Motor neuron (in vitro differentiated cells): ENCODE results near the gene ADSL. TPM values are rescaled to one million over a fixed set of nuclear protein-coding genes. Genes with fewer than 3 reads are reported as not detected.
A peak's percentile ranks its signal among the peaks of the same experiment; 100 is the strongest.

Experiments used
- ATAC-seq, 8 experiments: fragments of 200-7000 bp; cut with Tn5 transposase; replicated peaks in 6 of 8; 2 replicates each; pipeline ENCODE4 v1.8.0; 2021; ENCODE audit warnings: mild to moderate bottlenecking in 8 of 8, moderate library complexity in 8 of 8
- H3K27ac ChIP-seq, 2 donors: fragments of 250-450 bp; sonication (Bioruptor Pico); 2 replicates each; pipeline ENCODE4 v1.9.0; 2021; ENCODE audit warnings: antibody characterized with exemption in 2 of 2, mild to moderate bottlenecking in 2 of 2, moderate library complexity in 1 of 2
- H3K4me1 ChIP-seq, 2 donors: fragments of 250-450 bp; sonication (Bioruptor Pico); replicated peaks in 1 of 2; 2 replicates each; pipeline ENCODE4 v1.6.1; 2021; ENCODE audit warnings: antibody characterized with exemption in 2 of 2, mild to moderate bottlenecking in 2 of 2, moderate library complexity in 1 of 2
- H3K4me3 ChIP-seq, 5 donors: fragments of 250-450 bp; sonication (Bioruptor Pico); 2 replicates each; pipeline ENCODE4 v1.9.0; 2021; ENCODE audit warnings: antibody characterized with exemption in 5 of 5, mild to moderate bottlenecking in 5 of 5, moderate library complexity in 4 of 5
- WGBS, 10 experiments: fragments of 450-650 bp; shearing (Covaris generic); methylation state at CpG; one replicate each; pipeline ENCODE4 v1.0.0; 2022; 5-methylcytosine and 5-hydroxymethylcytosine counted together
- in situ Hi-C, 9 experiments: fragments of 400-800 bp; cut with MboI; loops; one replicate each; pipeline ENCODE4 v1.15.0; 2021; ENCODE audit warnings: low sequenced_read_pairs in 9 of 9, low pct_unique_long_range_greater_than_20kb in 2 of 9; ENCODE audit not compliant: unreplicated experiment in 9 of 9
- total RNA-seq, 8 experiments: library from RNA; unstranded; fragments of 300-600 nt; gene quantifications; 2 replicates each; pipeline versions ENCODE4 v1.2.3 to v1.2.4, GENCODE V29; 2022

The ADSL gene
- total RNA-seq, 8 experiments from 2014 or later, result 49.8 to 98.7 (median 80.0) TPM

GRCh38 chr22:40421082-40421350 is 74.7 kb downstream of the ADSL start:
- Histone ChIP-seq H3K27ac (no peak overlapping the region), H3K4me3 (no peak overlapping the region), H3K4me1 (peaks cover 14 to 17% of the 10 kb centered on the region in 2 donors)
- 60 to 94% (median 83%) methylated on average over 1 to 3 of the region's 4 CpGs; no CpG with 5 or more reads in 7 of the 10 experiments for WGBS, 10 experiments
- in situ Hi-C loops, result no loop called here
- no peak for ATAC-seq

- ATAC-seq, result no peak
- in situ Hi-C loops, result no loop called here
- Histone ChIP-seq H3K27ac (no peak overlapping the region), H3K4me1 (peaks cover 24 to 27% of the 10 kb centered on the region in 2 donors), H3K4me3 (no peak overlapping the region)
- WGBS, 10 experiments, result 71 to 100% (median 86%) methylated on average over 1 of the region's 1 CpG; no CpG with 5 or more reads in 5 of the 10 experiments
These were observed 75.6 kb downstream of the ADSL start for GRCh38 chr22:40421941-40422340.

DNA sequence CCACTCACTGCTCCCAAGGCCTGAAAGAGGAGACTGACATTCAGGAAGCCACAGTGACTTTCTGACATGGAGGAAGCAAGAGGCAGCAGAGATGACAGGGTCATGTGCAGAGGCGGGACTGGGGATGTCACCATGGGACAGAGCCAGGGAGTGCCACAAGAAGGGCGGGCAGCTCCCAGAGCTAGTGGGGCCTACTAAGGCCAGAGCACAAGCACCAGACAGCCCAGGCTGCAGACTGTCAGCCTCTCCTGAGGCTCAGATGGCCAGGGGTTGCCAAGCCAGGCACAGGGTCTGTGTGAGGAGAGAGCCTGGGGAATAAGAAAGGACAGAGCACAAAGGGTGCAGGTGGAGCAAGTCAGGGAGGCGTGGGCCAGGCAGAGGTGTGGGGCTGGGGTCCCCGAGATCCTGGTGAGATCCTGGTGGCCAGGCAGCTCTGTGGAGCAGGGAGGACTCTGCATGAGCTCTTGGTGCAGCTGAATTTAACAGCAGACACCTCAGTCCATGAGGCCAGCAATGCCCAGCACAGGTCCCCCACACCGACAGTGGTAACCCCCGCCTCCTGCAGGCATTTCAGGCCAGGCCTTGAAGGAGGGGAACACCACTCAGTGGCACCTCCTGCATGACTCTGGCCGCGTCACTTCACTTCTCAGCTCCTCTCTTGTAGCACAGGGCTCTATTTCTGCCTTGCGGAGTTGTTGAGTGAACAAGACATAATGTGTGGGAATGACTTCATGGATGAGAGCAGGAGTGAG is 76.4 kb downstream of the ADSL start:
- peaks cover 31 to 34% of the 10 kb centered on the region in 2 donors for H3K4me1 ChIP-seq
- WGBS, 10 experiments, result 83 to 95% (median 93%) methylated on average over 1 to 6 of the region's 9 CpGs; no CpG with 5 or more reads in 6 of the 10 experiments
- ATAC-seq, result peak in 1 of 8 experiments; percentile 22
- H3K4me3 ChIP-seq, result no peak overlapping the region
- no peak overlapping the region for H3K27ac ChIP-seq
- in situ Hi-C loops, result no loop called here

- WGBS, 10 experiments, result 86 to 100% (median 93%) methylated on average over 1 to 3 of the region's 5 CpGs; no CpG with 5 or more reads in 6 of the 10 experiments
- Histone ChIP-seq H3K27ac (no peak overlapping the region), H3K4me1 (peaks cover 26 to 31% of the 10 kb centered on the region in 2 donors), H3K4me3 (no peak overlapping the region)
- peak in 2 of 8 experiments; percentile 66 to 72 for ATAC-seq
- in situ Hi-C loops, result no loop called here
These were observed 77.0 kb downstream of the ADSL start for GRCh38 chr22:40423310-40423688.

GRCh38 chr22:40423882-40424640 is 77.8 kb downstream of the ADSL start:
- Histone ChIP-seq H3K4me1 (peaks cover 22 to 23% of the 10 kb centered on the region in 2 donors), H3K4me3 (no peak overlapping the region), H3K27ac (no peak overlapping the region)
- no peak for ATAC-seq
- 67 to 100% (median 84%) methylated on average over 1 to 6 of the region's 17 CpGs; no CpG with 5 or more reads in 4 of the 10 experiments for WGBS, 10 experiments
- in situ Hi-C loops, result no loop called here

GRCh38 chr22:40425082-40425481 is 78.8 kb downstream of the ADSL start:
- 80 to 100% (median 100%) methylated on average over 1 to 5 of the region's 5 CpGs; no CpG with 5 or more reads in 3 of the 10 experiments for WGBS, 10 experiments
- Histone ChIP-seq H3K4me1 (peaks cover 20 to 23% of the 10 kb centered on the region in 2 donors), H3K4me3 (no peak overlapping the region), H3K27ac (no peak overlapping the region)
- in situ Hi-C loops, result loop anchor here in 3 of 9 experiments (25.0 kb wide), 1 partner anchor 212 kb away; the partner anchor contains the start of gene MRTFA (in 3 of the 3)
- no peak for ATAC-seq

GRCh38 chr22:40426594-40427333 is 80.5 kb downstream of the ADSL start:
- in situ Hi-C loops, result loop anchor here in 3 of 9 experiments (25.0 kb wide), 1 partner anchor 211 kb away; the partner anchor contains the start of gene MRTFA (in 3 of the 3)
- peak in 5 of 8 experiments; percentile 93 to 96 (median 95) for ATAC-seq
- Histone ChIP-seq H3K27ac (peak overlapping the region; percentile 80 to 83), H3K4me3 (no peak overlapping the region), H3K4me1 (peaks cover 20 to 23% of the 10 kb centered on the region in 2 donors)
- 0 to 92% (median 44%) methylated on average over 1 to 6 of the region's 9 CpGs; no CpG with 5 or more reads in 3 of the 10 experiments for WGBS, 10 experiments

DNA sequence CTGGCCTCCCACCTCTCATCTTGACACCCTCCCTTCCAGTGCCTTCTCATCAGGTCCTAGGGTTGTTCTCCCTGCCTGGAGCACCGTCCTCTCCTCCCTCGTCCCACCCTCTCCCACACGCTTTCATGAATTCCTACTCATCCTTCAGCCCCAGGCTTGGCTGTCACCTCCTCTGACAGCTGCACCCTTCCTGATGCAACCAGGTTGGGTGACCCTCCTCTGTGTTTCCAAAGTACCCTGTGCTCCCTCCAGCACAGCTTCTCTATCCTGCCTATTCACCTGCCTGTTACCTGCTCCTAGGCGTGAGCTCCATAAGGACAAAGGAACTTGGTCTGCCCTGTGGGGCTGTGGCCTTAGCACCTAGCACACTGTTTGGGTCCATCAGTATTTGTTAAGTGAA is 82.5 kb downstream of the ADSL start:
- WGBS, 10 experiments, result 90 to 100% (median 100%) methylated on average over 1 to 3 of the region's 4 CpGs; no CpG with 5 or more reads in 4 of the 10 experiments
- in situ Hi-C loops, result loop anchor here in 3 of 9 experiments (25.0 kb wide), 1 partner anchor 209 kb away; the partner anchor contains the start of gene MRTFA (in 3 of the 3)
- ATAC-seq, result no peak

DNA sequence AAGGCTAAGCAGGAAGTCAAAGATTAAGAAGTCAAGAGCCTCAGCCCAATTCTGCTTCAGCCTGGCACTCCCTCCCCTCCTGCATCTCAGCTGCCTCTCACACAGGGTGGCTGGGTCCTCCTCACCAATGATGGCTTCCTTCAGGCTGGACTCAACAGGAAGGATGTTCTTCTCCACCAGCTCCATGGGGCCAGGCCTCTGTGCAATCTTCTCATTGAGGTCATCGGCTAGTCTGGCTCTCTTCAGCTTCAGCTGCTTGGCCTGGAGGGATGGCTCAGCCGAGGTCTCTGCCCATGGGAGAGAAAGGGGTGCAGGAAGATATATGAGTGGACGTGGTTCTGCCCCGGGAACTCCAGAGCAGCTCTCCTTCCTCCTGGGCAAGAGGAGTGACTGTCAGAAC is 83.2 kb downstream of the ADSL start:
- no peak for ATAC-seq
- Histone ChIP-seq H3K27ac (no peak overlapping the region), H3K4me1 (peaks cover 20 to 23% of the 10 kb centered on the region in 2 donors), H3K4me3 (no peak overlapping the region)
- 80 to 100% (median 100%) methylated on average over 1 to 2 of the region's 4 CpGs; no CpG with 5 or more reads in 4 of the 10 experiments for WGBS, 10 experiments
- in situ Hi-C loops, result loop anchor here in 3 of 9 experiments (25.0 kb wide), 1 partner anchor 208 kb away; the partner anchor contains the start of gene MRTFA (in 3 of the 3)

More for the DNA sequence above, 82.5 kb downstream of the ADSL start:
- peaks cover 20 to 23% of the 10 kb centered on the region in 2 donors for H3K4me1 ChIP-seq
- H3K4me3 ChIP-seq, result no peak overlapping the region
- no peak overlapping the region for H3K27ac ChIP-seq

DNA sequence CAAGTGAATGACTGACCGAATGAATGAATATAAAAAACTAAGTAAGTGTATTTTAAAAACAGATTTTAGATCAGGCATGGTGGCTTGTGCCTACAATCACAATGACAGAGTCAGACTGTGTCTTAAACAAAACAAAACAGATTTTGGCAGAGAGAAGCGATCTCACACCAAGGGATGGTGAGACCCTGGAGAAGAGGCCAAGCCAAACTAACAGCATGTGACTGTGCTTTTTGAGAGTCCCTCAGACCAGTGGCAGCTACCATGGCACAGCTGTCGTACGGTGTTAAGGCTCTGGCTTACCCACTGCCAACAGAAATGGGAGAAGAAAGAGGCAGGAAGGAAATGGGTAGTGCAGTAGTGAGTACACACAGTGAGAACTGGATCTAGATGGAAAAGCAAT is 84.7 kb downstream of the ADSL start:
- 86 to 100% (median 95%) methylated on average over 1 to 4 of the region's 4 CpGs; no CpG with 5 or more reads in 2 of the 10 experiments for WGBS, 10 experiments
- H3K4me3 ChIP-seq, result no peak overlapping the region
- in situ Hi-C loops, result loop anchor here in 4 of 9 experiments (10.0 to 25.0 kb wide), 2 partner anchors 206 to 214 kb away; partner anchors contain the start of gene MRTFA (in 3 of the 4)
- no peak overlapping the region for H3K27ac ChIP-seq
- ATAC-seq, result no peak
- peaks cover 17 to 20% of the 10 kb centered on the region in 2 donors for H3K4me1 ChIP-seq

- no peak for ATAC-seq
These were observed 85.9 kb downstream of the ADSL start for GRCh38 chr22:40432157-40432556.

DNA sequence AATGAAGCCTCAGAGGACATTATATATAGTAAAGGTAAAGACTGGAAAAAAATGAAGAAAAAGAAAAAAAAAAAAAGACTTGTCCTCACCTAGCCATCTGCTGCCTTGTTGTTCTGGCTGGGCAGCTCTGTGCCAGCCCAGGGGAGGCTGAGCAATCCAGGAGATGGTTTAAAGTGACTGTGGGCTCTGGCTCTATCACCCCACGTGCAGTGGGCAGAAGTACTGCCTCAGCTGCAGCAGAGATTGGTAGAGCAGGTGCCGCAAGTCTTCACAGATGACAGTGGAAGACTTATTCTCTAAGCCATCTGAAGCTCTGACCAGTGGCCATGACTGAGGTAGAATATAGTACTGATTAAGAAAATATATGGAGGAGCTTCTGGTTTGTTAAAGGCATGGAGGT is 86.3 kb downstream of the ADSL start:
- peaks cover under 1 to 4% of the 10 kb centered on the region in 2 donors for H3K4me1 ChIP-seq
- H3K4me3 ChIP-seq, result no peak overlapping the region
- H3K27ac ChIP-seq, result no peak overlapping the region
- WGBS, 10 experiments, result 80 to 100% (median 88%) methylated on average over 1 to 2 of the region's 2 CpGs; no CpG with 5 or more reads in 6 of the 10 experiments
- in situ Hi-C loops, result loop anchor here in 4 of 9 experiments (10.0 to 25.0 kb wide), 2 partner anchors 205 to 212 kb away; partner anchors contain the start of gene MRTFA (in 3 of the 4)
- ATAC-seq, result no peak

More at GRCh38 chr22:40432157-40432556, 85.9 kb downstream of the ADSL start:
- in situ Hi-C loops, result loop anchor here in 4 of 9 experiments (10.0 to 25.0 kb wide), 2 partner anchors 205 to 213 kb away; partner anchors contain the start of gene MRTFA (in 3 of the 4)
- H3K4me1 ChIP-seq, result peaks cover 6 to 9% of the 10 kb centered on the region in 2 donors
- H3K4me3 ChIP-seq, result no peak overlapping the region
- no peak overlapping the region for H3K27ac ChIP-seq
- 40 to 100% (median 73%) methylated on average over 1 to 4 of the region's 5 CpGs; no CpG with 5 or more reads in 1 of the 10 experiments for WGBS, 10 experiments
